H1 (cell line): ENCODE data around the gene ZPBP. TPM values are rescaled to one million over a fixed set of nuclear protein-coding genes. Genes with fewer than 3 reads are reported as not detected.

Experiments
- CTCF ChIA-PET: fragments of 300-600 bp; sonication (Branson Sonifier 250); formaldehyde crosslinking; loops from one replicate; lab custom pipeline; 2021; ENCODE audit not compliant: partially characterized antibody; lab: Charles Lee
- POLR2A ChIA-PET: fragments of 300-600 bp; sonication (Branson Sonifier 250); formaldehyde crosslinking; loops from one replicate; lab custom pipeline; 2021; ENCODE audit warnings: inconsistent platforms; ENCODE audit not compliant: partially characterized antibody; lab: Charles Lee
- DNase-seq, 2 experiments: peaks; one replicate each; pipeline versions ENCODE4 v3.0.0 to v3.0.0-alpha.2; 2010 to 2022; ENCODE audit warnings: low spot score in 2 of 2, low read depth in 1 of 2, mixed read lengths in 1 of 2
- FAIRE-seq: peaks from 2 replicates; lab custom pipeline; 2011; peaks lifted over from hg19 to GRCh38; lab: Jason Lieb, UNC
- H2AFZ ChIP-seq: 2 replicates; pipeline ENCODE4 v1.8.1; 2012; ENCODE audit warnings: low read length, inconsistent platforms
- H2AK5ac ChIP-seq: 2 replicates; pipeline ENCODE4 v1.6.1; 2013; ENCODE audit warnings: low read depth, low read length
- H2BK120ac ChIP-seq: replicated peaks from 2 replicates; pipeline ENCODE3; 2013; ENCODE audit warnings: low read depth, low read length, inconsistent platforms
- H2BK12ac ChIP-seq: 2 replicates; pipeline ENCODE4 v1.6.1; 2013; ENCODE audit warnings: low read depth, low read length
- H2BK15ac ChIP-seq: 2 replicates; pipeline ENCODE4 v1.6.1; 2013; ENCODE audit warnings: low read length
- H2BK20ac ChIP-seq: 2 replicates; pipeline ENCODE4 v1.6.1; 2013; ENCODE audit warnings: low read length
- H2BK5ac ChIP-seq: 2 replicates; pipeline ENCODE4 v1.6.1; 2013; ENCODE audit warnings: low read depth, low read length
- H3K14ac ChIP-seq: 2 replicates; pipeline ENCODE4 v1.6.1; 2013; ENCODE audit warnings: inconsistent platforms; ENCODE audit not compliant: insufficient read length
- H3K18ac ChIP-seq: 2 replicates; pipeline ENCODE4 v1.6.1; 2013; ENCODE audit warnings: low read length; ENCODE audit errors: extremely low read depth
- H3K23ac ChIP-seq: 2 replicates; pipeline ENCODE4 v1.6.1; 2013; ENCODE audit warnings: inconsistent platforms; ENCODE audit not compliant: insufficient read length
- H3K23me2 ChIP-seq: 2 replicates; pipeline ENCODE4 v1.6.1; 2013; ENCODE audit warnings: low read depth, low read length
- H3K27ac ChIP-seq: 2 replicates; pipeline ENCODE4 v1.6.1; 2011; ENCODE audit warnings: low read depth, low read length, inconsistent platforms
- H3K27me3 ChIP-seq, 4 experiments: replicated peaks in 1 of 4; 1 replicate in 1 of 4; 2 replicates in 3 of 4; pipeline versions ENCODE4 v1.6.1 to v1.8.1; 2011 to 2013; ENCODE audit warnings: low read length in 3 of 4, mild to moderate bottlenecking in 3 of 4, inconsistent platforms in 2 of 4, mixed read lengths in 2 of 4, moderate library complexity in 1 of 4; ENCODE audit not compliant: control insufficient read depth in 3 of 4, insufficient read depth in 3 of 4; ENCODE audit errors: extremely low read depth in 1 of 4
- H3K36me3 ChIP-seq, 4 experiments: 2 replicates each; pipeline versions ENCODE4 v1.6.1 to v1.8.1; 2011 to 2013; ENCODE audit warnings: mild to moderate bottlenecking in 4 of 4, low read length in 3 of 4, moderate library complexity in 2 of 4, control low read depth in 1 of 4, inconsistent platforms in 1 of 4; ENCODE audit not compliant: insufficient read depth in 4 of 4, control insufficient read depth in 2 of 4
- H3K4ac ChIP-seq: replicated peaks from 2 replicates; pipeline ENCODE3; 2013; ENCODE audit warnings: low read length, low read depth, mixed read lengths, inconsistent platforms; ENCODE audit not compliant: insufficient read length
- H3K4me1 ChIP-seq, 4 experiments: replicated peaks in 1 of 4; 1 replicate in 1 of 4; 2 replicates in 3 of 4; pipeline versions ENCODE4 v1.6.1 to v1.8.1; 2011 to 2013; ENCODE audit warnings: low read length in 3 of 4, inconsistent platforms in 2 of 4, mixed read lengths in 1 of 4; ENCODE audit not compliant: insufficient read depth in 4 of 4, control insufficient read depth in 3 of 4
- H3K4me2 ChIP-seq, 2 experiments: 2 replicates each; pipeline versions ENCODE4 v1.6.1 to v1.8.1; 2011 to 2013; ENCODE audit warnings: low read depth in 2 of 2, low read length in 2 of 2, control low read depth in 1 of 2, inconsistent platforms in 1 of 2, mild to moderate bottlenecking in 1 of 2; ENCODE audit not compliant: insufficient read depth in 1 of 2
- H3K4me3 ChIP-seq, 4 experiments: fragments of 200-600, 300-600 bp in 1 of 4; sonication (generic), shearing (Covaris generic), sonication (Bioruptor Twin) in 1 of 4; 2 replicates each; pipeline versions ENCODE4 v1.5.1 to v1.8.1; 2011 to 2016; ENCODE audit warnings: low read length in 4 of 4, low read depth in 3 of 4, control low read depth in 2 of 4, inconsistent platforms in 2 of 4, mild to moderate bottlenecking in 2 of 4, mixed read lengths in 1 of 4, moderate library complexity in 1 of 4; ENCODE audit not compliant: insufficient read depth in 2 of 4; ENCODE audit errors: extremely low read depth in 1 of 4
- H3K56ac ChIP-seq: replicated peaks from 2 replicates; pipeline ENCODE3; 2013; ENCODE audit warnings: low read depth, mild to moderate bottlenecking, mixed read lengths, low read length, inconsistent platforms; ENCODE audit not compliant: insufficient read length
- H3K79me1 ChIP-seq: 2 replicates; pipeline ENCODE4 v1.6.1; 2013; ENCODE audit warnings: low read depth, low read length, control low read depth
- H3K79me2 ChIP-seq, 2 experiments: 2 replicates each; pipeline versions ENCODE4 v1.6.1 to v1.8.1; 2012 to 2013; ENCODE audit warnings: low read length in 2 of 2, mild to moderate bottlenecking in 2 of 2, inconsistent platforms in 1 of 2; ENCODE audit not compliant: insufficient read depth in 2 of 2, control insufficient read depth in 1 of 2
- H3K9ac ChIP-seq, 4 experiments: replicated peaks in 1 of 4; 1 replicate in 1 of 4; 2 replicates in 3 of 4; pipeline versions ENCODE4 v1.6.1 to v1.8.1; 2011 to 2013; ENCODE audit warnings: low read depth in 3 of 4, low read length in 3 of 4, control low read depth in 2 of 4, mild to moderate bottlenecking in 2 of 4, moderate library complexity in 2 of 4, inconsistent platforms in 1 of 4; ENCODE audit errors: extremely low read depth in 1 of 4
- H3K9me3 ChIP-seq, 2 experiments: 2 replicates each; pipeline versions ENCODE4 v1.6.1 to v1.8.1; 2012 to 2013; ENCODE audit warnings: mild to moderate bottlenecking in 2 of 2, moderate library complexity in 2 of 2, control low read depth in 1 of 2, inconsistent platforms in 1 of 2, low read depth in 1 of 2, low read length in 1 of 2, mixed read lengths in 1 of 2; ENCODE audit not compliant: insufficient read depth in 2 of 2
- H4K20me1 ChIP-seq, 2 experiments: replicated peaks in 1 of 2; 2 replicates each; pipeline versions ENCODE3 to v1.8.1; 2011 to 2013; ENCODE audit warnings: inconsistent platforms in 2 of 2, low read length in 2 of 2, mild to moderate bottlenecking in 1 of 2; ENCODE audit not compliant: insufficient read depth in 2 of 2, control insufficient read depth in 1 of 2
- H4K5ac ChIP-seq: 2 replicates; pipeline ENCODE4 v1.6.1; 2013; ENCODE audit warnings: low read length, low read depth, mixed read lengths, inconsistent platforms; ENCODE audit not compliant: insufficient read length
- H4K8ac ChIP-seq: 2 replicates; pipeline ENCODE4 v1.8.0; 2013; ENCODE audit warnings: mild to moderate bottlenecking, moderate library complexity, low read length, inconsistent platforms; ENCODE audit not compliant: insufficient read depth; ENCODE audit errors: extremely low read depth
- H4K91ac ChIP-seq: replicated peaks from 2 replicates; pipeline ENCODE3; 2013; ENCODE audit warnings: low read length, mixed read lengths, inconsistent platforms; ENCODE audit not compliant: insufficient read length
- BRCA1 ChIP-seq: IDR thresholded peaks from 2 replicates; pipeline ENCODE4 v1.6.1; 2012; ENCODE audit warnings: low read depth, low read length, improper control_type of control experiment
- CEBPB ChIP-seq: IDR thresholded peaks from 2 replicates; pipeline ENCODE4 v1.6.1; 2012; ENCODE audit warnings: low read depth, low read length
- EP300 ChIP-seq, 2 experiments: IDR thresholded peaks; 1 replicate in 1 of 2; 2 replicates in 1 of 2; pipeline ENCODE4 v1.6.1; 2011 to 2012; ENCODE audit warnings: low read depth in 2 of 2, low read length in 2 of 2, mild to moderate bottlenecking in 2 of 2, borderline replicate concordance in 1 of 2, inconsistent platforms in 1 of 2, moderate library complexity in 1 of 2
- GTF2F1 ChIP-seq: IDR thresholded peaks from 2 replicates; pipeline ENCODE4 v1.6.1; 2012; ENCODE audit warnings: low read depth, low read length, improper control_type of control experiment, borderline replicate concordance
- HDAC6 ChIP-seq: IDR thresholded peaks from one replicate; pipeline ENCODE4 v1.7.1; 2012; ENCODE audit warnings: low read depth, mild to moderate bottlenecking, inconsistent platforms, low read length, moderate library complexity
- JUN ChIP-seq: IDR thresholded peaks from 2 replicates; pipeline ENCODE4 v1.6.1; 2011; ENCODE audit warnings: low read depth, mild to moderate bottlenecking, improper control_type of control experiment, low read length
- KDM4A ChIP-seq: IDR thresholded peaks from one replicate; pipeline ENCODE4 v1.7.1; 2012; ENCODE audit warnings: low read depth, mild to moderate bottlenecking, moderate library complexity, low read length, inconsistent platforms; ENCODE audit not compliant: severe bottlenecking
- KDM5A ChIP-seq: fragments of 200-600 bp; IDR thresholded peaks from 2 replicates; pipeline ENCODE4 v1.7.1; 2012; ENCODE audit warnings: mild to moderate bottlenecking, low read length, inconsistent platforms, mixed read lengths
- MAFK ChIP-seq: IDR thresholded peaks from 2 replicates; pipeline ENCODE4 v1.6.1; 2012; ENCODE audit warnings: low read depth, mild to moderate bottlenecking, improper control_type of control experiment, low read length
- NRF1 ChIP-seq: IDR thresholded peaks from 2 replicates; pipeline ENCODE4 v1.6.1; 2011; ENCODE audit warnings: mild to moderate bottlenecking, low read depth, low read length, improper control_type of control experiment
- RNF2 ChIP-seq: fragments of 200-900, 300-1000 bp; sonication (generic); IDR thresholded peaks from 2 replicates; pipeline ENCODE4 v1.7.1; 2016; ENCODE audit warnings: borderline replicate concordance, low read depth, mild to moderate bottlenecking, antibody characterized with exemption, low read length; ENCODE audit not compliant: poor library complexity, severe bottlenecking; ENCODE audit errors: missing control alignments
- RXRA ChIP-seq: IDR thresholded peaks from 2 replicates; pipeline ENCODE4 v1.6.1; 2011; ENCODE audit warnings: low read depth, mild to moderate bottlenecking, low read length, moderate library complexity; ENCODE audit not compliant: insufficient read depth
- SIRT6 ChIP-seq: IDR thresholded peaks from one replicate; pipeline ENCODE4 v1.7.1; 2012; ENCODE audit warnings: low read length, inconsistent platforms
- TAF1 ChIP-seq: IDR thresholded peaks from 2 replicates; pipeline ENCODE4 v1.6.1; 2011; ENCODE audit warnings: mild to moderate bottlenecking, low read depth, low read length
- TBP ChIP-seq: IDR thresholded peaks from 2 replicates; pipeline ENCODE4 v1.6.1; 2011; ENCODE audit warnings: low read depth, low read length, improper control_type of control experiment
- TCF12 ChIP-seq: IDR thresholded peaks from 2 replicates; pipeline ENCODE4 v1.6.1; 2011; ENCODE audit warnings: low read depth, mild to moderate bottlenecking, low read length
- WGBS, 2 experiments: shearing (Covaris generic) in 1 of 2; methylation state at CpG; one replicate each; pipeline versions ENCODE4 v1.1.6 to v1.1.7; 2013 to 2015; ENCODE audit warnings: low lambda C conversion rate in 2 of 2, mixed read lengths in 2 of 2, inconsistent platforms in 1 of 2, low coverage in 1 of 2, missing lambda C conversion rate in 1 of 2; ENCODE audit not compliant: insufficient replicate concordance in 2 of 2, insufficient coverage in 1 of 2, insufficient read length in 1 of 2; ENCODE audit errors: extremely low coverage in 1 of 2, missing lambda C conversion rate in 1 of 2; 5-methylcytosine and 5-hydroxymethylcytosine counted together
- polyA plus RNA-seq, 7 experiments: library from polyadenylated mRNA; depleted of rRNA in 3 of 7; stranded (reverse) in 5 of 7; unstranded in 2 of 7; fragments of >200 nt in 5 of 7; fragments of 200-250 nt in 2 of 7; gene quantifications; 1 replicate in 5 of 7; 2 replicates in 1 of 7; 4 replicates in 1 of 7; pipeline versions ENCODE4 v1.2.1 to v1.2.3, GENCODE V29; 2011 to 2013; ENCODE audit warnings: missing spikeins in 2 of 7, mixed read lengths in 2 of 7
- total RNA-seq: library from RNA; stranded (reverse); fragmentation: NEBNext Ultra II Directional; extraction: Animal tissue kit (Norgen Biotek cat#: 25700); gene quantifications from 2 replicates; pipeline ENCODE4 v1.2.1, GENCODE V29; 2021

The ZPBP gene
- total and polyA plus RNA-seq, 2 of the 8 experiments (the other 6 are each of a cell fraction or from before 2014, with no cell fraction given) = not detected

- WGBS, 2 experiments = 94% methylated on average over 1 of the region's 1 CpG; no CpG with 5 or more reads in 1 of the 2 experiments
- H2AFZ ChIP-seq = peak overlapping the region; percentile 79
- CTCF ChIA-PET = interaction anchor here (1.0 kb wide), 1 partner anchor 64 kb away, joined by 3 read pairs; no protein-coding TSS in a partner anchor
- no peak for TF ChIP-seq GTF2F1
- no peak for TF ChIP-seq RNF2
- no peak for TF ChIP-seq TAF1
- no peak for TF ChIP-seq EP300 (IDR thresholded peaks at IDR 0.05; ENCODE audit: borderline replicate concordance in 1 of 2, low read depth in 2 of 2, low read length in 2 of 2)
- TF ChIP-seq HDAC6 = no peak
- TF ChIP-seq KDM5A = no peak
- no peak for TF ChIP-seq JUN
- TF ChIP-seq RXRA = no peak
- TF ChIP-seq KDM4A = no peak
- no peak for TF ChIP-seq SIRT6
- no peak for TF ChIP-seq BRCA1
- no peak for TF ChIP-seq NRF1
- no peak for TF ChIP-seq MAFK
- no peak for TF ChIP-seq TCF12
- TF ChIP-seq CEBPB = no peak
- no peak for TF ChIP-seq TBP
Observed at GRCh38 chr7:50056131-50056530, 36.9 kb downstream of the ZPBP start.

More at GRCh38 chr7:50056131-50056530, 36.9 kb downstream of the ZPBP start:
- Histone ChIP-seq H3K4me2 (no peak overlapping the region), H2BK120ac (no peak overlapping the region), H3K79me1 (no peaks in the 10 kb centered on the region), H4K20me1 (no peaks in the 10 kb centered on the region), H3K4me3 (no peak overlapping the region), H3K36me3 (no peaks in the 10 kb centered on the region), H3K23ac (no peak overlapping the region), H4K8ac (no peak overlapping the region), H2AK5ac (no peak overlapping the region), H3K14ac (no peak overlapping the region), H3K27me3 (no peaks in the 10 kb centered on the region), H3K56ac (no peak overlapping the region), H3K9me3 (no peaks in the 10 kb centered on the region), H3K18ac (no peak overlapping the region), H4K5ac (no peak overlapping the region), H3K27ac (no peak overlapping the region), H3K4ac (no peak overlapping the region), H3K79me2 (no peaks in the 10 kb centered on the region), H3K9ac (no peak overlapping the region), H2BK20ac (no peak overlapping the region), H2BK5ac (no peak overlapping the region), H3K23me2 (no peaks in the 10 kb centered on the region), H2BK15ac (no peak overlapping the region), H2BK12ac (no peak overlapping the region), H4K91ac (no peak overlapping the region), H3K4me1 (no peaks in the 10 kb centered on the region)
- no peak for DNase-seq
- POLR2A ChIA-PET = no interaction called here
- no peak for FAIRE-seq
